Ovary (tissue), 3 donors: ENCODE measurements around the gene TRIM3.

Experiments
- CTCF ChIP-seq, 3 donors: fragments of 450-650 bp in 2 of 3; fragments of 200-600 bp in 1 of 3; IDR thresholded peaks; one replicate each; pipeline versions ENCODE4 v1.5.1 to v1.8.0; 2016 to 2022; ENCODE audit warnings: antibody characterized with exemption in 3 of 3, mild to moderate bottlenecking in 1 of 3
- POLR2A ChIP-seq: fragments of 450-650 bp; IDR thresholded peaks from one replicate; pipeline ENCODE4 v1.6.1; 2017; ENCODE audit warnings: antibody characterized with exemption, mild to moderate bottlenecking, moderate library complexity
- donor health status: DM: no; HTN: no; CAD: no.

GRCh38 chr11:6448574-6448973 is 25.2 kb downstream of the TRIM3 start:
- TF ChIP-seq CTCF (IDR thresholded peaks at IDR 0.05): no peak
- TF ChIP-seq POLR2A: no peak
